ACHN (cell line): Measurements from ENCODE around the gene CELSR2.
"Not testable (repeated sequence)": the region's sequence is repeated elsewhere in the genome, so short reads cannot be mapped to it uniquely, and the experiment has no call there.

ENCODE experiments used
- DNase-seq: peaks from one replicate; pipeline ENCODE4 v3.0.0-alpha.2; 2015
- in situ Hi-C: cut with HindIII; loops from 2 replicates; pipeline ENCODE4 v1.10.0; 2017; ENCODE audit warnings: low sequenced_read_pairs, low pct_ligation_motif_present, low pct_unique_long_range_greater_than_20kb

CELSR2 gene

DNA sequence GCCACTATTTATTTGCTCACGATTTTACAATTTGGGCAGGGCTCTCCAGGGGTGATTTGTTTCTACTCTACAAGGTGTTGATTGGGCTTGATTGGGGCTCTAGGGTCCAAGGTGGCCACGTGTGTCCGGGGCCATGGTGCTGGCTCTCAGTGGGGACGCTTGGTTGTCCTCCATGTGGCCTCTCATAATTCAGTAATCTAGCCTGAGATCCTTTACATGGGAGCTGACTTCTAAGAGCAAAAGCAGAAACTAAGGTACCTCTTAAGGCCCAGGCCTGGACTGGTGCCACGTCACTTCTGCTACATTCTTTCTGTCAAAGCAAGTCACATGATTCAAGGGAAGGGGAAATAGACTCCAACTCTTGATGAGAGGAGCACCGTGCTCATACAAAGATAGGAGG lies 41.7 kb downstream of the CELSR2 start:
- in situ Hi-C loops, result no loop called here
- no peak for DNase-seq

DNA sequence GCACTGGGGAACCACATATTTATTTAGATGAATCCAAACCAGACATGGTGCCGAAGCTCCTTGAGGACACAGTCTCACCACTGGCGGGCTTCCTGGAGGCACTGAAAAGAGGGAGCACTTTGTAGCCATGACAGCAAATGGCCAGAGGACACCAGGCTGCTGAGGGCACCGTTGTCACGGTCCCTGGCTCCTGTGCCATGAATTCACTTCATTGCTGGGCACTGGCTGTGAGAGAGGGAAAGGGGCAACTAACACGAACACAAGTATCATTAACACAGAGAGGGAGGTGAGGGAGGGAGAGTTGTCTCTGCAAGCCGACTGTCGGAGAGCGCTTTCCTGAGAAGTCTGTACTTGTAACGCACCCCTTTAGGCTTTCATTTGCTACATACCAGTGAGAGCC lies 43.0 kb downstream of the CELSR2 start:
- in situ Hi-C loops, result no loop called here
- DNase-seq, result no peak

DNA sequence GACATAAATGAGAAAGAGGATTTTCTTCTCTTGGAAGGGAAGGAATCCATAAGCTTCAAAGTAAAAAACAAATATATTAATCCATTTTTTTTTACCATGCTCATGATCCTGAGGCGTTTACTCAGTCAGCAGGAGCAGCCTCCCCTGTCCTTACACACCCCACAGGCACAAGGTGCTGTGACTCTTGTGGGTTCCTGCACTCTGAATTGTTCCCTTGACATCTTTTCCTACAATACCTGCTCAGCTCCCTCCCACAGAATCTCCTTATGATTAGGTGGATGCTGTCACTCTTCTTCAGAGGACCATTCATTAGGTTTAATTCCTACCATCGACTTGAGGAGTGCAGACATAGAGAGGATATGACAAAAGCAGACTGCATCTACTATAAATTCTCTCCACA lies 43.7 kb downstream of the CELSR2 start:
- in situ Hi-C loops, result no loop called here
- DNase-seq, result no peak

DNA sequence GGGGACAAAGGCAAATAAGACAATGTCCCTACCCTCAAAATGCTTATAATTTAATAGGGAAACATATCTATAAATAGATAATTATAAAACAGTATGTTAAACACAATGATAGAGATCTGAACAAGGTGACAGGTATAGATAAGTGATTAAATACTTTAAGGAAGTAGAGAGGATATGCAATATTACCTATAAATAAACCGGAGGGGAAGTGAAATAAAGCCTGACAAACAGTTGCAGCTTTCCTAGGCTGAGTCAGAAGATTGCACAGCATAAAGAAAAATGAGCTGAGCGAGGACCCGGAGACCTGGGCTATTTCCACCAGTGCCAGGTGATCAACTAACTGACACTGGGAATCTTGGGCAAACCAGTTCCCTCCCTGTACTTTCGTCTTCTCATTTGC lies 45.1 kb downstream of the CELSR2 start:
- DNase-seq, result no peak
- in situ Hi-C loops, result no loop called here

DNA sequence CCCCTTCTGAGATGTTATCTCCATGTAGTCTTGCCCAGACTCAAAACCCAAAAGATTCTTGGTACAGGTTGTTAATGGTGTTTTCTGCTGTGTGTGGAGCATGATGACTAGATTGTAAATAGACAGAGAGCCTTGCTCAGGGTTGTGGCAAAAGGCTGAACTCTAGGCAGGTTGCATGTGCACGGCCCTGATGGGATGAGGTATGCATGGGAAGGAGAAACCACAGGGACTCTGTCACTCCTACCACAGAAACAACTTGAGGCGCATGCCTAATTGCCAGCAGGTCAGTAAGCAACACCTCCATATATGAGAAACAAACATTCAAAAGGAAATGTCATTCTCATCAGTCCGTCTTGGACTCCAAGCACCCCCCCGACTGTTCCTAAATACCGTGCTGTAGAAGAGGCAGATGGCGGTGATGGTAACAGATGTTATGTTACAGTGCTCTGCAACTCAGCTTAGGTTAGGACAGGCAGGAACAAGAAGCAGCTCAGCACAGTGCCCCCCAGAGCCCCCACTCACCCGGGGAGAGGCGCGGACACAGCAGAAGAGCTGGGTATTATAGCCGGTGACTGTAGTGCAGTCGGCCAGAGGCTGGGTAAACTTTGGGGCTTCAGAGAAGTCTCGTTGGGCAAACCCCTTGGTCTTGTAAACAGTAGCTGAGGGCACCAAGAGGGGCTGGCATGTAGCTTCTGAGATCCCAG lies 46.5 kb downstream of the CELSR2 start:
- in situ Hi-C loops, result no loop called here
- no peak for DNase-seq

DNA sequence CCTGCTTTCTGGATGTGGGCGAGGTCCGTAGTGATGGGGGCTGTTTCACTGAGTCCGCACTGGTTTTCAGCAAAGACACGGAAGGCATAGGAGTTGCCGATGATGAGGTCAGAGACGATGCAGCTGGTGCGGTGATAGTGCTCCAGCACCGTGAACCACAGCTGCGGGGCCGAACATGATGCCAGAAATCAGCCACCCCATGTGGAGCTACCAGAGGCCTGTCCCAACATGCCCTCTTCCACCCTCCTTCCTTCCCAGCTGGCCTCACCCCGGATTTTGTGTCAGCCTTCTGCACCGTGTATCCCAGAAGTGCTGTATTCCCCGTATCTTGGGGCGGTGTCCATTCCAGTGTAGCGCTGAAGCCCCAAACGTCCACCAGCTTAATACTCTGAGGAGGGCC lies 47.4 kb downstream of the CELSR2 start:
- in situ Hi-C loops, result no loop called here
- DNase-seq, result no peak

DNA sequence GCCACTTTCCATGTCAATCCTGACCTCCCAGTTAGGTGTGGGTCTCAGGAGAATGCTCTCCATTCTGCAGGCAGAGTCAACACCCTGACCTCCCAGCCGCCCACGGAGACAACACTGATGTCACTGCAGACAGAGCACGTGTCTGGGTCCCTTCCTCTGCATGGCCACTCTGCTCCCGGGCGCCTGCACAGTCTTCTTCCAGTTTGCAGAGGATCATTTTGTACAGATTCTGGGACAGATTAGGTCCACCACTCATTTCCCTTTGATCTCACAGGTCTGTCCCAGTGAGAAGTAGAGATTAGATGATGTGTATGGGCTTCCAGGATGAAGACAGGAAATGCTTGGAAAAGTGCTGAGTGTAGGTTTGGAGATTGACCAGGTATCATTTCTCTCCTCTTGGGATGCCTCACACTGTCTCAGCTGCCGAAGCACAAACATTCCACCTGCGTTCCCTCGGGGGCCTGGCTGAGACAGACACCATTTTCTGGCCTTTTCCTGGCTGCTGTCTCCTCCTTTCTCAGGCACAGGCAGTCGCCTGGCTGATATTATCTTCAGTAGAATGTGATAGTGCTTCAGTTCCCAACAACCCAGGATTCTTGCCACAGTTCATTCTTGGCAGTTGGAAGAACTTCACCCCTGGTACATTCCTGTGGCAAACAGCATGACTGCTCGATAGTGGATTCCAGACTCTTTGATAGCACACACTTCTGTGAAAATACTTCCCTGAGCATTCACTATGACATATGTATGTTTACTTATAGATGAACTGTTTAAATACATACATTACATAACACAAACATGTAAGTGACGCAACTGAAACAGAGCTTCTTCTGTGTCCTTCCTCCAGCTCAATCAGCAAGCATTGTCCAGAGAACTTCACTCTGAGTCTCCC lies 49.6 kb downstream of the CELSR2 start:
- DNase-seq, result peak; percentile 36
- in situ Hi-C loops, result no loop called here

DNA sequence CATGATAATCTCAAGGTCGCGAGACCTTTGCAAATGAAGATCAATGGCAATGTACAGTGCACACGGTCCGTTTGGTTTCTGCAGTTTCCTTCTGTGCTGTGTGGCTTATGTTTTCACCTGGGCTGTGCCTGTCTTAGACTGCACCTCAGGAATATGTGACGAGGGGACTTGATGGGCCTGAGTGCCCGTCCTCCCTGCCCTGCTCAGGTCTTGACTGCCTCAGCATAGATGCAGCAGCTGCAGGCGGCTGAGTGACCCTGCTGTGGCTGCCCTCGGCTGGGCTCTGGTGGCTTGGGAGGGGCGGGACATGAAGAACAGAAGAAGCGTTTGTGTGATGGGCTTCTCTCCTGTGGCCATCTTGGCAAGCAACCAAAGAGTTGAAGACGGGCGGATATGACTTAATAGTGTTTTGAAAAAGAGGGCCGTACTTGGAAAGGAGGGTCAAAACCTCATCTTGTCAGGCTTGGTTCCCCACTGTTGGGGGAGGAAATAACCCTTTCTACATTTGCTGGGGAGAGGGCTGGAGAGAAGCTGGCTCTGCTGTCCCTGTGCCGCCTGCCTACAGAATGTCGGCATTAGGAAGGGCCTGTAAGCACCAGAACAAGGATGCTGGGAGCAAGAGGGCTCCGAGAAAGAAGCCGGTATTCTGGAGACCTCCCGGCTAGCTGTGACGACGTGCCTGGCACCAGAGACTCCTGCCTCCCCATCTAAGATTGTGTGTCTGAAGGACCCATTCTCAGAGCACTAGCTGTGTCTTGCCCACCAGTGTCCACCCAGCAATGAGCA lies 50.4 kb downstream of the CELSR2 start:
- DNase-seq, result no peak

DNA sequence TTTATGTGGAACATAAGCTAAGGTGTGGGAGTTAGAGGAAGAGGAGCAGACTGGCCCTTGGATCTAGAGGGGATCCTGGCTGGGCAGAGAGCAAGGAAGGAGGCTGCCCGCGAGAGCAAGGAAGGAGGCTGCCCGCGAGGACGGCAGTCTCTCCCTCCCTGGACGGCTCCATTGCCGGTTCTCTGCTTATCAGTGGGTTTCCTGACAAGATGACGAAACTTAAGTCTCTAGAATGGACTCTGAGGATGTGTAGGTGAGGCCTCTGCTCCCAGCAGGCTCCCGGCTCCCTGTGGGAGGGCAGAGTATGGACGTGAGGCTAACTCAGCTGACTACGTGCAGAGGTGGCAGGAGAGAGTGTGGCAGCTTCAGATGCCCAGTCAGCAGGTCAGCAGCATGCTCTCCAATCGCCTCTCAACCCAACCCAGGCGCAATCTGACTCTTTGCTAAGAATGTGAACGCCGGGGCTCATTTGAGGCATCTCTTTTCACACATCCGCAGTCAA lies 51.4 kb downstream of the CELSR2 start:
- no peak for DNase-seq
- in situ Hi-C loops, result no loop called here

More for the DNA sequence above, 50.4 kb downstream of the CELSR2 start:
- in situ Hi-C loops, result no loop called here

DNA sequence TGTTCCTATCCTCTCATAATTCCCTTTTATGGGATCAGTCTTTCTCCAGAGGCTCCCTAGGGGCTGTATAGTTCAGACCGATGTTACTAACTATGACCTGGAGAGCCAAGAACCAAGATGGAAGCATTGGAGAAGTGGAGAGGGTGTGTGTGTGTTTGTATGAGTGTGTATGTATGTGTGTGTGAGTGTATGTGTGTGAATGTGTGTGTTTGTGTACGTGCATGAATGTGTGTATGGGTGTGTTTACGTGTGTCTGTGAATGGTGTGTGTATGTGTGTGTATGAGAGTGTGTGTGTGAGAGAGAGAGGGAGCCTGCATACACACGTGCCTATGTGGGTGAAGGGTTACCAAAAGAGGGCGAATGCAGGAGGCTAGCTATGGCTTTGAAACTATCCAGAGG lies 52.5 kb downstream of the CELSR2 start:
- in situ Hi-C loops, result no loop called here
- no peak for DNase-seq

DNA sequence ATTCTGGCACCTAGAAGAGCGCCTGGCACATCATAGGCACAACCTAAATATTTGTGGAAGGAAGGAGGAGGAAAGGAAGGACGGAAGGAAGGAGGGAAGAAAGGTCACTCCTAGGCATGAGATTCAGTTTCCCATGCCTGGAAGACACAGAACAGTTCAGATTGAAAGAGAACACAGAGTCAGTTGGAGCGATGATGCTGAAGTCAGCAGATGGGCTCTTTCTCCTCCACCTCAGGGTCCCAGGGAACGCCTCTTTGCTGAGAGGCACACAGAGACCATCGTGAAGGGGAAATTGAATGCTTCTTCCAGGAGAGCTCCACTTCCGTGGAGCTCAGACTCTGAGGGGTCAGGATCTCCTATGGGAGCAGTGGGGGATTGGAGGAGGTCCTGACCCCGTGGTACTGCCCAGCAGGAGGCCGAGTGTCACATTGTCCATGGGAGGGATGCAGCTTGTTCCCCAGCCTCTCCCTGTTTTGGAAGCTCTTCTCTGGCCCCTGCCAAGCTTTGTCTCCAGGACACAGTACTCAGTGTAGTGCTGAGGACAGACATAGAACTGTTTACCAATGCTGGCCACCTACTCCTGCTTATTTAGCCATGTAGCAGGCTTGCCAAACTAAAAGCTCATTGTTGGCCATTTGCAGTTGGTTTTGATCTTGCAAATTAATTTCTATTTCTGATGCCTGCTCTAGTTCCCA lies 55.0 kb downstream of the CELSR2 start:
- in situ Hi-C loops, result no loop called here
- DNase-seq, result no peak

DNA sequence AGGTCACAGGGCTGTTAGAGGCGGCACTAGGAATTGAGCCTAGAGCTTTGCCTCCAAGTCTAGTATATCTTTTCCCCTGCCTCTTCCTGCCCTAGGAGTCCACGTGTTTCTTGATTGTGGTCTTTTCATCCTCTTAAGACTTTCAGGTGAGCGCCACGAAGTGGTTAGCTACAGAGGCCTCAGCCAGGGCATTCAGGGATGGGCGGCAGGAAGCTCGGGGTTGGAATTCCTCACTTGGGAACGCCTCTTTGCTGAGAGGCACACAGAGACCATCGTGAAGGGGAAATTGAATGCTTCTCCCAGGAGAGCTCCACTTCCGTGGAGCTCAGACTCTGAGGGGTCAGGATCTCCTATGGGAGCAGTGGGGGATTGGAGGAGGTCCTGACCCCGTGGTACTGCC lies 56.7 kb downstream of the CELSR2 start:
- DNase-seq, in situ Hi-C loops: not testable (repeated sequence)

DNA sequence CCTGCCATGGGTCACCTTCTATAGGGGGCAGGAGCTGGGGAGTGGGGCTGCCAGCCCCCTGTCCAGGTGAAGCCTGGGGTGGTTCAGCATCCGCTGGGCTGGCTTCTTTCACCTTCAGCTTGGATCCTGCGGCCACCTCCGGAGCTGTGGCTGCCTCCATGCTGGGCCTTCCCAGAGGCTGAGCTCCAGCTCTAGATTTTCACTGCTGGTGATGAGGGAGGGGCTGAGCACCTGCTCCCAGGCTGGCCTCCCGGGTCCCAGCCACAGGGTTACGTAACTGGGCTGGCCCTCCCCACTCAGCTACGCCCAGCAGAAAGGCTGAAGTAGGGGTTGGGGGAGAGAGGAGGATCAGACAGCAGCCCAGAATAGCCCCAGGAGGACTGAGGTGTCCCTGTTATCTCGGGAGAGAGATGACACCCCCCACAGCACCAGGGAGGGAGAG lies 57.5 kb downstream of the CELSR2 start, which contains the start of gene MYBPHL:
Gene MYBPHL (minus strand): TSS at position 180 of the 442 bp plus-strand sequence. CDS start 20 bp downstream, at position 160.
- DNase-seq, result no peak
- in situ Hi-C loops, result no loop called here

DNA sequence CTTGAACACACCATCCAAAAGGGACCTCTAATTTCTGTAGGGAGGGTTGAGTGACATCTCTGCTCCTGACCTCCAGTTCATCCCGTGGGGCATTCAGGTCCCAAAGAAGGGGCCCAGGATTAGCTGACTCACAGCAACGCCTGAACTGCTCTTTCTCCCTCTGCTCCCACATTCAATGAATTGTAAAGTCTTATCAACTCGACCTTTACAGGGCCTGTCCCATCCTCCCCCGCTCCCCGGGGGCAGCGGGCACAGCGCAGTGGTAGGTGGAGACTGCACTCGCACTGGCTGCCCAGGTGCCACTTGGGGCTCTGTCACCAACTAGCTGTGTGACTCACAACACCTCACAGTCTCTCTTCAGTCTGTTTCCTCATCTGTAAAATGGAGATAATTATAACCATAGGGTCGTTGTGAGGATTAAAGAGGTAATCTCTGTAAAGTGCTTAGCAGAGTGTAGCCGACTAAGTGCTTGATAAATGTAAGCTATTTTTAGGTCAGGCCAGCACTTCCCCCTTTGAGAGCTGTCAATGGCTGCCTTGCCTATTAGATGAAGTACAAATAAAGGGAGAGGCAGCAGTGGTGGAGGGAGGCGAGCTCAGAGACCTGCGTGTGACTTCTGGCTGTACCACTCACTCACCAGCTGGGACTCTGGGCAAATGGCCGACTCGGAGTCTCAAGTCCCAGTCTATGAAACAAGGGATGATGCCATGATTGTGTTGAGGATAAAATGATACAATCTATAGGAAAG lies 58.1 kb downstream of the CELSR2 start:
- DNase-seq, result no peak

DNA sequence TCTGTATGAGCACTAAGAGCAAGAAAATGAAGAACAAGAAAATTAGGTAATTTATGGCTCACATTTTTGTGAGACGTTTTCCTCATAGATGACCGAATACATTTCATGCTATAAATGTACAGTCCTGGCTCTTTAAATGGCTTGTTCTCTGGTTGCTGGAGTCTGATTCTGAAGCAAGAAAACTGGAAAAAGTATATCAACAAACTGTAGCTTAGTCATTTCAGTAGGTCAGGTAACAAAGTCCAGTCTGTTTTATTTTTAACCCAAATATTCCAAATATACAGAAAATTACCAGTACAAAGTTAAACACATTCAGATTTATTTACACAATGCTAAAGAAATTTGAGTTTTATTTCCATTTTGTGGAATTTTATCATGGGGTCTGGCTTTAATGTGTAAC lies 60.0 kb downstream of the CELSR2 start:
- in situ Hi-C loops, result no loop called here

More for the DNA sequence above, 58.1 kb downstream of the CELSR2 start:
- in situ Hi-C loops, result no loop called here

DNA sequence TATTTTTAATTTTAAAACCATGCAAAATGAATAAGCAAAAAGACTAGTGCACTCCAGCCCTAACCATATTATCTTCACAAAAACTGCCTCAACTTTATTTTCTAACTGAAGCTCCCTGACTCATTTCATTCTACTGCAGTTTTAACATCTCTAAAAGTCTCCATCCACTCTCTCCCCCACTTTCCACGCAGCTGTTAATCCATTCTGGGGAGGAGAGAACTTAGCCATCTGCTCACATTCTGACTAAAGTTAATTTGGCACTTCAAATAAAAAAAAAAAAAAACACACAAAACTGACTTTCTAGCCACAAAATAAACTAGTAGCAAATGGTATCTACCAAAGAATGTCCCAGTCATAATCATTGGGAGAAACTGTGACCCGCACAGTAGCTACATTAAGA lies 62.9 kb downstream of the CELSR2 start:
- in situ Hi-C loops, result no loop called here
- no peak for DNase-seq

More for the DNA sequence above, 60.0 kb downstream of the CELSR2 start:
- no peak for DNase-seq

DNA sequence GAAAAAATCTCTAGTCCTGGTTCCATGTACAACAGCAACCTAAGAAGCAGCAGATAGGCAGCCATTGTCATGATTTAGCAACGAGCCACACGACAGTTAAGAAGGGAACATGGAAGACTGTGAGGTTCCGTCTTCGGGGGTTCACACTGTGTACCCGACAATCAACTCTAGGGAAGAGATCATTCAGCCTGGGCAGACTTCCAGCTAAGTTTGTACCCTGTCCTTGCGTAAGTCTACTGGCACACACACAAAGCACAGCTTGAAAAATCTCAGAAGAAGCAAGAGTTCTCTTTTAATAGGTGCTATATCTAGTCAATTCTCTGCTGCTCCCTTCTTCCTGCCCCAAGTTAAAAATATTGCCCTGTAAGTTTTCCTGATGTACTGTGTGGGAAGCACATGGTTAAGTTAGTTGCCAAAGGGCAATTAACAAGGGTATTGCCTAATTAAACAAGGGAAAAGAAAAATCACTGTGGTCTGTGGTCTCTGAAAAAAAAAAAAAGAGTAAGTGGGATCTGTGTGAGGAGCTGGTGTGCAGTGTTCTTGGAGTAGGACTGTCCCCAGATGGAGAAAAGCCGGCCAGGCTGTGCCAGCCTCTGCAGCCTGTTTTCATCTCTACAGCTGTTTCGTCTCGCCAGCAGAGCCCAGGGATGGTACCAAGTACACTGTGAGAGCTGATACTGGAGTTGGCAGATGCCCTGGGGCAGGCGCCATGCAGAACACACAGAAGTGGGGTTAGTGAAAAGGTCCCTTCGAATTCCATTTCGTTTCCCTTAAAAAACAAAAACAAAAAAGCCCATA lies 63.8 kb downstream of the CELSR2 start:
- DNase-seq, result no peak
- in situ Hi-C loops, result no loop called here
